ENCODE data around the gene IMMP2L. TPM values are rescaled to one million over a fixed set of nuclear protein-coding genes. Genes with fewer than 3 reads are reported as not detected.

Gene IMMP2L
- polyA plus RNA-seq, 1 donor (not counting 4 experiments of a cell fraction or from before 2014, with no cell fraction given), result 14.1 TPM

- no peaks in the 10 kb centered on the region for H3K36me3 ChIP-seq (ENCODE audit: control insufficient read depth in 2 of 2, extremely low read depth in 1 of 2, insufficient read depth in 2 of 2, low read length in 2 of 2)
- no peak overlapping the region for H3K4me2 ChIP-seq (ENCODE audit: control insufficient read depth, extremely low read depth, insufficient read depth, low read depth, low read length)
- no peaks in the 10 kb centered on the region for H4K20me1 ChIP-seq (ENCODE audit: control insufficient read depth, extremely low read depth, insufficient read depth, low read length)
- peaks cover 6% of the 10 kb centered on the region for H3K4me1 ChIP-seq (ENCODE audit: control insufficient read depth, extremely low read depth, insufficient read depth, low read length)
- H3K27me3 ChIP-seq (ENCODE audit: control insufficient read depth, extremely low read depth, insufficient read depth, low read length), result no peaks in the 10 kb centered on the region
- TF ChIP-seq CTCF (optimal IDR thresholded peaks at IDR 0.05 in 1 of 3, IDR thresholded peaks at IDR 0.05 in 1 of 3, conservative IDR thresholded peaks at IDR 0.05 in 1 of 3; ENCODE audit: extremely low read depth in 1 of 3, insufficient read depth in 2 of 3, low read length in 3 of 3) (no peak), EZH2 (IDR thresholded peaks at IDR 0.05; ENCODE audit: low read length) (no peak)
- H3K27ac ChIP-seq (ENCODE audit: control insufficient read depth, insufficient read depth, low read length), result no peak overlapping the region
- no peaks in the 10 kb centered on the region for H3K79me2 ChIP-seq (ENCODE audit: control insufficient read depth, insufficient read depth, low read length)
- no peaks in the 10 kb centered on the region for H3K9me1 ChIP-seq (ENCODE audit: control insufficient read depth, extremely low read depth, insufficient read depth, low read length)
- no peak overlapping the region for H2AFZ ChIP-seq (ENCODE audit: control insufficient read depth, low read length)
- no peak for FAIRE-seq
- no peak for DNase-seq (ENCODE audit: low read depth, low spot score)
- no peaks in the 10 kb centered on the region for H3K9me3 ChIP-seq (ENCODE audit: control insufficient read depth, low read depth, low read length)
- dilution Hi-C loops (cut with MboI; ENCODE audit: extremely low pct_ligation_motif_present, low sequenced_read_pairs), result no loop called here
- no peak overlapping the region for H3K4me3 ChIP-seq (ENCODE audit: control insufficient read depth in 2 of 3, extremely low read depth in 1 of 3, insufficient read depth in 2 of 3, low read depth in 1 of 3, low read length in 3 of 3)
- H3K9ac ChIP-seq (ENCODE audit: control insufficient read depth, extremely low read depth, insufficient read depth, low read length), result no peak overlapping the region
Observed at GRCh38 chr7:111115966-111116365, 446.3 kb downstream of the IMMP2L start.

DNA sequence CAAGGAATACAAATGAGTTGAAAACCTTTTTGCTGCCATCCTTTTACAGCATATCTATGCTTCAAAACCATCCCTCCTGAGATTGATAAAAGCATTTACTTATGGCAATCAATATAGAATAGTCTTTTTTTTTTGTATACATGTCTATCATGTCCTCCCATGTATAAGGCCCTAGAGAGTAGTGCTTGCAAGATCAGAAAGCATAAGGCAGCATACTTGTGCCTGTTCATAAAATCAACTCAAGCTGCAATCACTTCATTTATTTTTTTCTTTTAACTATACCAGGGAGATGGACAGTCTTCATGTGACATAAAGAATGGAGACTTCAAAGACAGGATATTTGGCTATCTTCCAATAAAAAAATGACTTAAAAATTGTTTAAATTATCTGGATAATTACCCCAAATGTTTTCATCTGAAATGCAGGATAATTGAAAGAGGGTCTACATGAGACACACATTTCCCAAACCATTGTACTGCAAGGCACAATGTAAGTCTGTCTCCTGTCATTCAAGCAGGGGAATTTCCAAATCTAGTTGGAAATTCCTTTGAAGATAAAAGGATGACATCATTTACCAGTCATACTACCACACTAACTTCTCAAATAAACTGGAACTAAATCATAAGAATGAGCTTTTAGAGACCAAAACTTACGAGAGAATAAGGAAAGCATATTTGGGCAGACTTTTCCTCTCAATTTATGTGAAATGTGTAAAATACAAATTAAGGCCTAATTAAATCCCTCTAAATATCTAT, 448.9 kb downstream of the IMMP2L start:
- H3K79me2 ChIP-seq (ENCODE audit: control insufficient read depth, insufficient read depth, low read length), result no peaks in the 10 kb centered on the region
- dilution Hi-C loops (cut with MboI; ENCODE audit: extremely low pct_ligation_motif_present, low sequenced_read_pairs), result no loop called here
- H3K27ac ChIP-seq (ENCODE audit: control insufficient read depth, insufficient read depth, low read length), result no peak overlapping the region
- no peaks in the 10 kb centered on the region for H3K36me3 ChIP-seq (ENCODE audit: control insufficient read depth in 2 of 2, extremely low read depth in 1 of 2, insufficient read depth in 2 of 2, low read length in 2 of 2)
- no peaks in the 10 kb centered on the region for H4K20me1 ChIP-seq (ENCODE audit: control insufficient read depth, extremely low read depth, insufficient read depth, low read length)
- TF ChIP-seq CTCF (optimal IDR thresholded peaks at IDR 0.05 in 1 of 3, IDR thresholded peaks at IDR 0.05 in 1 of 3, conservative IDR thresholded peaks at IDR 0.05 in 1 of 3; ENCODE audit: extremely low read depth in 1 of 3, insufficient read depth in 2 of 3, low read length in 3 of 3), result no peak
- no peak for TF ChIP-seq EZH2 (IDR thresholded peaks at IDR 0.05; ENCODE audit: low read length)
- no peak for DNase-seq (ENCODE audit: low read depth, low spot score)
- H3K4me1 ChIP-seq (ENCODE audit: control insufficient read depth, extremely low read depth, insufficient read depth, low read length), result peaks cover 6% of the 10 kb centered on the region
- H3K4me2 ChIP-seq (ENCODE audit: control insufficient read depth, extremely low read depth, insufficient read depth, low read depth, low read length), result no peak overlapping the region
- no peak overlapping the region for H2AFZ ChIP-seq (ENCODE audit: control insufficient read depth, low read length)
- H3K4me3 ChIP-seq (ENCODE audit: control insufficient read depth in 2 of 3, extremely low read depth in 1 of 3, insufficient read depth in 2 of 3, low read depth in 1 of 3, low read length in 3 of 3), result no peak overlapping the region
- no peaks in the 10 kb centered on the region for H3K9me1 ChIP-seq (ENCODE audit: control insufficient read depth, extremely low read depth, insufficient read depth, low read length)
- H3K9ac ChIP-seq (ENCODE audit: control insufficient read depth, extremely low read depth, insufficient read depth, low read length), result no peak overlapping the region
- no peaks in the 10 kb centered on the region for H3K9me3 ChIP-seq (ENCODE audit: control insufficient read depth, low read depth, low read length)
- no peaks in the 10 kb centered on the region for H3K27me3 ChIP-seq (ENCODE audit: control insufficient read depth, extremely low read depth, insufficient read depth, low read length)
- no peak for FAIRE-seq

All from keratinocyte (primary cell).